ENCODE measurements around the gene EXD3. TPM values are rescaled to one million over a fixed set of nuclear protein-coding genes. Genes with fewer than 3 reads are reported as not detected.
A peak's percentile ranks its signal among the peaks of the same experiment; 100 is the strongest.

Gene EXD3
- total and polyA plus RNA-seq, 2 of the 13 experiments (the other 11 are each of a cell fraction or from before 2014, with no cell fraction given) = 2.7 to 4.8 TPM

DNA sequence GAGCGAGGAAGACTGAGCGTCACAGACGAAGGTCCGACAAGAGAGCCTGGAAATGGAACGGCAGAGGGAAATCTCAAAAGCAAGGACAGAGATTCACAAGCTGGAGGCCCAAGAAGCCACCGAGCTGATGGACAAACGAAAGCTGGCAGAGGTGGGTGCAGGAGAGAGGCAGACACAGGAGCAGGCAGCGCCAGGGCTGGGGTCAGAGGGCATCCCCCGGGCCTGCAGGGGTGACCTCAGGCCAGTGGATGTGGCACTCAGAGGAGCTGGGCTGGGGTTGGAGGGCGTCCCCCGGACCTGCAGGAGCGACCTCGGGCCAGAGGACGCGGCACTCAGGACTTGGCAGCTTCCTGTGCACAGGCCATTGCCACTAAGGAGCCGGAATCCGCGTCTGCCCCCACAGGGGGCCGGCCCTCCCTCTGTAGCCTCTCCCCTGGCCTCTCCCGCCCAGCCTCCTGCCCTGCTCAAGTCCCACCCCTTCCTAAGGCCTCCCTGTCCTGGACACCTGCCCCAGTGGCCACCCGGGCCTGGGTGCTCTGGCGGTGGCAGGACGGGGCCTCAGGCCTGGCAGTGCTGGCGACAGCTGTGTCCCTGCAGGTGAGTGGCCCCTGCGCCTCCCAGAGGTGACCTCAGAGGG, 40.4 kb downstream of the EXD3 start:
- in situ Hi-C loops (cut with HindIII; ENCODE audit: extremely low pct_ligation_motif_present, low pct_unique_long_range_greater_than_20kb) = no loop called here
- Histone ChIP-seq H3K27me3 (ENCODE audit: control insufficient read depth in 1 of 2, insufficient read depth in 2 of 2, low read length in 2 of 2) (no peaks in the 10 kb centered on the region; a peak in 1 of 5 replicates), H3K9me3 (ENCODE audit: low read length) (no peaks in the 10 kb centered on the region), H2AFZ (ENCODE audit: low read length) (no peak overlapping the region), H3K79me2 (ENCODE audit: insufficient read depth, low read length) (no peaks in the 10 kb centered on the region), H3K4me2 (ENCODE audit: low read depth, low read length) (peak overlapping the region; percentile 65), H4K20me1 (ENCODE audit: insufficient read depth, low read length) (no peaks in the 10 kb centered on the region), H3K4me3 (replicated peaks in 1 of 3; ENCODE audit: insufficient read depth in 1 of 3, low read depth in 2 of 3, low read length in 3 of 3) (peak overlapping the region in 1 of 3 experiments; percentile 44; a peak in 3 of 6 replicates), H3K4me1 (ENCODE audit: insufficient read depth, low read length) (peaks cover 35% of the 10 kb centered on the region), H3K9ac (ENCODE audit: insufficient read depth, low read depth, low read length) (no peak overlapping the region), H3K27ac (ENCODE audit: extremely low read length, insufficient read depth, low read length) (no peak overlapping the region), H3K36me3 (replicated peaks in 1 of 2; ENCODE audit: control insufficient read depth in 1 of 2, insufficient read depth in 2 of 2, low read length in 2 of 2) (no peaks in the 10 kb centered on the region)
- ATAC-seq (peak; percentile 63), DNase-seq (ENCODE audit: low spot score) (no peak), FAIRE-seq (no peak)
- 30% methylated on average over 7 of the region's 25 CpGs for WGBS (ENCODE audit: low lambda C conversion rate)
- ChIA-PET POLR2A (no interaction called here), CTCF (ENCODE audit: low intra/inter-chr PET ratio, low total read pairs) (no interaction called here)
- intact Hi-C loops (cut with micrococcal nuclease; ENCODE audit: unreplicated experiment) = no loop called here
- no TSS peak for BruUV-seq (replicated peaks)
- TF ChIP-seq, protein P1, sequence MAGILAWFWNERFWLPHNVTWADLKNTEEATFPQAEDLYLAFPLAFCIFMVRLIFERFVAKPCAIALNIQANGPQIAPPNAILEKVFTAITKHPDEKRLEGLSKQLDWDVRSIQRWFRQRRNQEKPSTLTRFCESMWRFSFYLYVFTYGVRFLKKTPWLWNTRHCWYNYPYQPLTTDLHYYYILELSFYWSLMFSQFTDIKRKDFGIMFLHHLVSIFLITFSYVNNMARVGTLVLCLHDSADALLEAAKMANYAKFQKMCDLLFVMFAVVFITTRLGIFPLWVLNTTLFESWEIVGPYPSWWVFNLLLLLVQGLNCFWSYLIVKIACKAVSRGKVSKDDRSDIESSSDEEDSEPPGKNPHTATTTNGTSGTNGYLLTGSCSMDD (CRISPR knock-in tag; IDR thresholded peaks at IDR 0.05) = no peak
- TF ChIP-seq, protein P2, sequence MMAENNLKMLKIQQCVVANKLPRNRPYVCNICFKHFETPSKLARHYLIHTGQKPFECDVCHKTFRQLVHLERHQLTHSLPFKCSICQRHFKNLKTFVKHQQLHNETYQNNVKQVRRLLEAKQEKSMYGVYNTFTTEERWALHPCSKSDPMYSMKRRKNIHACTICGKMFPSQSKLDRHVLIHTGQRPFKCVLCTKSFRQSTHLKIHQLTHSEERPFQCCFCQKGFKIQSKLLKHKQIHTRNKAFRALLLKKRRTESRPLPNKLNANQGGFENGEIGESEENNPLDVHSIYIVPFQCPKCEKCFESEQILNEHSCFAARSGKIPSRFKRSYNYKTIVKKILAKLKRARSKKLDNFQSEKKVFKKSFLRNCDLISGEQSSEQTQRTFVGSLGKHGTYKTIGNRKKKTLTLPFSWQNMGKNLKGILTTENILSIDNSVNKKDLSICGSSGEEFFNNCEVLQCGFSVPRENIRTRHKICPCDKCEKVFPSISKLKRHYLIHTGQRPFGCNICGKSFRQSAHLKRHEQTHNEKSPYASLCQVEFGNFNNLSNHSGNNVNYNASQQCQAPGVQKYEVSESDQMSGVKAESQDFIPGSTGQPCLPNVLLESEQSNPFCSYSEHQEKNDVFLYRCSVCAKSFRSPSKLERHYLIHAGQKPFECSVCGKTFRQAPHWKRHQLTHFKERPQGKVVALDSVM (CRISPR knock-in tag; IDR thresholded peaks at IDR 0.05) = peak; percentile 43; the same call in 1 of the 2 replicates
- TF ChIP-seq NR2F6 (IDR thresholded peaks at IDR 0.05) = peak; percentile 35; the same call in 1 of the 2 replicates
- no peak; the same call in 1 of the 2 replicates for TF ChIP-seq NR2F6 (CRISPR knock-in tag; IDR thresholded peaks at IDR 0.05)
- no peak for TF ChIP-seq TCF7 (IDR thresholded peaks at IDR 0.05; ENCODE audit: low read depth)
- TF ChIP-seq HNRNPL (IDR thresholded peaks at IDR 0.05; ENCODE audit: low read depth, low read length) = peak; percentile 73; the same call in 1 of the 2 replicates
- TF ChIP-seq, protein P3, sequence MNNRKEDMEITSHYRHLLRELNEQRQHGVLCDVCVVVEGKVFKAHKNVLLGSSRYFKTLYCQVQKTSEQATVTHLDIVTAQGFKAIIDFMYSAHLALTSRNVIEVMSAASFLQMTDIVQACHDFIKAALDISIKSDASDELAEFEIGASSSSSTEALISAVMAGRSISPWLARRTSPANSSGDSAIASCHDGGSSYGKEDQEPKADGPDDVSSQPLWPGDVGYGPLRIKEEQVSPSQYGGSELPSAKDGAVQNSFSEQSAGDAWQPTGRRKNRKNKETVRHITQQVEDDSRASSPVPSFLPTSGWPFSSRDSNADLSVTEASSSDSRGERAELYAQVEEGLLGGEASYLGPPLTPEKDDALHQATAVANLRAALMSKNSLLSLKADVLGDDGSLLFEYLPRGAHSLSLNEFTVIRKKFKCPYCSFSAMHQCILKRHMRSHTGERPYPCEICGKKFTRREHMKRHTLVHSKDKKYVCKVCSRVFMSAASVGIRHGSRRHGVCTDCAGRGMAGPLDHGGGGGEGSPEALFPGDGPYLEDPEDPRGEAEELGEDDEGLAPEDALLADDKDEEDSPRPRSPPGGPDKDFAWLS (CRISPR knock-in tag; IDR thresholded peaks at IDR 0.05; ENCODE audit: borderline replicate concordance) = no peak
- TF ChIP-seq ZFY (CRISPR knock-in tag; IDR thresholded peaks at IDR 0.05) = 0 out of 2 replicates have a peak, but pooled peaks have one; percentile 32
- no peak for TF ChIP-seq ZNF773 (CRISPR knock-in tag; IDR thresholded peaks at IDR 0.05; ENCODE audit: borderline replicate concordance)
- TF ChIP-seq HNRNPUL1 (IDR thresholded peaks at IDR 0.05; ENCODE audit: low read depth, low read length) = no peak
- TF ChIP-seq KMT2B (CRISPR knock-in tag; IDR thresholded peaks at IDR 0.05) = no peak
- TF ChIP-seq MTF1 (CRISPR knock-in tag; IDR thresholded peaks at IDR 0.05) = no peak
- no peak for TF ChIP-seq SALL2 (CRISPR knock-in tag; IDR thresholded peaks at IDR 0.05)
- no peak for TF ChIP-seq ZNF274 (CRISPR knock-in tag; IDR thresholded peaks at IDR 0.05)
- TF ChIP-seq, protein P4, sequence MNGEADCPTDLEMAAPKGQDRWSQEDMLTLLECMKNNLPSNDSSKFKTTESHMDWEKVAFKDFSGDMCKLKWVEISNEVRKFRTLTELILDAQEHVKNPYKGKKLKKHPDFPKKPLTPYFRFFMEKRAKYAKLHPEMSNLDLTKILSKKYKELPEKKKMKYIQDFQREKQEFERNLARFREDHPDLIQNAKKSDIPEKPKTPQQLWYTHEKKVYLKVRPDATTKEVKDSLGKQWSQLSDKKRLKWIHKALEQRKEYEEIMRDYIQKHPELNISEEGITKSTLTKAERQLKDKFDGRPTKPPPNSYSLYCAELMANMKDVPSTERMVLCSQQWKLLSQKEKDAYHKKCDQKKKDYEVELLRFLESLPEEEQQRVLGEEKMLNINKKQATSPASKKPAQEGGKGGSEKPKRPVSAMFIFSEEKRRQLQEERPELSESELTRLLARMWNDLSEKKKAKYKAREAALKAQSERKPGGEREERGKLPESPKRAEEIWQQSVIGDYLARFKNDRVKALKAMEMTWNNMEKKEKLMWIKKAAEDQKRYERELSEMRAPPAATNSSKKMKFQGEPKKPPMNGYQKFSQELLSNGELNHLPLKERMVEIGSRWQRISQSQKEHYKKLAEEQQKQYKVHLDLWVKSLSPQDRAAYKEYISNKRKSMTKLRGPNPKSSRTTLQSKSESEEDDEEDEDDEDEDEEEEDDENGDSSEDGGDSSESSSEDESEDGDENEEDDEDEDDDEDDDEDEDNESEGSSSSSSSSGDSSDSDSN (CRISPR knock-in tag; IDR thresholded peaks at IDR 0.05) = 0 out of 2 replicates have a peak, but pooled peaks have one; percentile 25
- TF ChIP-seq ZNF136 (CRISPR knock-in tag; IDR thresholded peaks at IDR 0.05; ENCODE audit: low read depth) = no peak
